NB4 (cell line): ENCODE results near the gene ADAMTS6.

Source experiments
- CTCF ChIP-seq: IDR thresholded peaks from one replicate; pipeline ENCODE4 v1.5.1; 2012; ENCODE audit warnings: low read depth, low read length
- POLR2A ChIP-seq: IDR thresholded peaks from 2 replicates; pipeline ENCODE4 v1.6.1; 2011; ENCODE audit warnings: mild to moderate bottlenecking; ENCODE audit not compliant: insufficient read length; ENCODE audit errors: extremely low read depth

- TF ChIP-seq CTCF (no peak), POLR2A (no peak)
Measured at GRCh38 chr5:65440456-65440855, 41.3 kb downstream of the ADAMTS6 start.
